GM12892 (cell line): ENCODE results near the gene ZNRD2.
A peak's percentile ranks its signal among the peaks of the same experiment; 100 is the strongest.

ENCODE experiments used
- DNase-seq: peaks from one replicate; pipeline ENCODE4 v3.0.0; 2011; ENCODE audit not compliant: insufficient read length
- FAIRE-seq: peaks from 2 replicates; lab custom pipeline; 2011; peaks lifted over from hg19 to GRCh38; lab: Jason Lieb, UNC
- POLR2A ChIP-seq: IDR thresholded peaks from 2 replicates; pipeline ENCODE4 v1.6.1; 2011; ENCODE audit warnings: low read depth, low read length, control low read depth
- POLR2AphosphoS5 ChIP-seq: IDR thresholded peaks from 2 replicates; pipeline ENCODE4 v1.6.1; 2011; ENCODE audit warnings: low read depth, low read length, control low read depth
- TAF1 ChIP-seq: IDR thresholded peaks from 2 replicates; pipeline ENCODE4 v1.6.1; 2011; ENCODE audit warnings: low read depth, mild to moderate bottlenecking, control low read depth, low read length, borderline replicate concordance

The ZNRD2 gene

DNA sequence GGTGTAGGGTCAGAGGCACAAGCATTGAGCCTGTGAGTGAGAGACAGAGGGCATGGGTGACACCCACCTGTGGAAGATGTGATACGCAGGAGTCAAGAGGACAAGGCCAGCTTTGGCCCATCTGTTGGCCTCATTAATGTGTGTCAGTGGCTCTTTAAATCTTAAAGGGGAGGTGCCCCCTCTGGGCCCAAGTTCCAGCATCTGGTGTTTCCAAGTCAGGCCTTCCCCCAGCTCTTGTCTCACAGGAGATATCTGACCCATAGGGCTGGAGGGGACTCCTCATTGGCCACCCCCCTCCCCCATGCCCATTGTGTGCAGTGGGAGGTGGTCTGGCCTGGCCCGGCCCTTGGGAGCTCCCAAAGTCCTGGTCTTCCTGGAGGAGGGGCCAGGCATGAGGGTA, 16.4 kb downstream of the ZNRD2 start:
- DNase-seq (no peak), FAIRE-seq (peak; percentile 50)
- TF ChIP-seq TAF1: no peak
- no peak for TF ChIP-seq POLR2AphosphoS5
- no peak for TF ChIP-seq POLR2A

DNA sequence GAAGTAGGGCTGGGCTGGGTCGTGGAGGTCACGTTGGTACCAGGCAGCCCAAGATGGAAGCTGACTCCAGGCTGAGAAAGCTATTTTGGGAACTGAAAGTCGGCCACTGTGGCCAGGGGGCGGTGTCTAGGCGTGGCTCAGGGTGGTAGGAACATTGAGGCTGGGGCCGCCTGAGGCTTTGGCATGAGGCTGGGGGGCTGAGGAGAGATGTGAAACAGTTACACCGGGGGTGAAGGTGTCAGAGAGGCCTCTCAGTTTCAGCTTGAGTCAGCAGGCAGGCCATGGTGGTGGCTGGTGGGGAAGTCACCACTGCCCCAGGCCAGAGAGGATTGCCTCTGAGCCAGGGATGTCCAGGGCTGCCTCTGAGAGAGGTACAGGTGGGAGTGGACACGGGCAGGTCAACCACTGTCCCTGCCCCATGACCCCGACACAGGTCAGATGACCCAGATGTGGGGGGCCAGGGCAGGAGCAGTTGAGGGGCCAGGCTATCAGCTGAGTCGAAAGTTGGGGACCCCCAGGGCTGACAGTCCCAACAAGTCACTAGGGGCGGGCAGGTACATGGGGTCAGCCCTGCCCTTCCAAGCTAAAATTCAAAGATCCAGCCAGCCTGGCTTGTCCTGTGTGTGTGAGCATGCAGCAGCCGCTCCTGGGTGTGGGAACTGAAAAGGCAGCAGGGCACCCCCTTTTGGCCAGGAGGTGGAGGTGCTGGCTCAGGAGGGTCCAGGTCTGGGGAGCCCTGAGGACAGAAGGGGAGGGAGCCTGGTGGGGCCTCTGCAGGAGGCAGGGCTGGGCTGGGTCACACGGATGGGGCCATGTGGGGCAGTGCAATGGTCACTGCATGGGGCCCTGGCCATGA, 18.1 kb downstream of the ZNRD2 start:
- DNase-seq (peak; percentile 98), FAIRE-seq (peak; percentile 100)
- no peak for TF ChIP-seq TAF1
- no peak; the same call in none of the 2 replicates for TF ChIP-seq POLR2A
- no peak for TF ChIP-seq POLR2AphosphoS5

DNA sequence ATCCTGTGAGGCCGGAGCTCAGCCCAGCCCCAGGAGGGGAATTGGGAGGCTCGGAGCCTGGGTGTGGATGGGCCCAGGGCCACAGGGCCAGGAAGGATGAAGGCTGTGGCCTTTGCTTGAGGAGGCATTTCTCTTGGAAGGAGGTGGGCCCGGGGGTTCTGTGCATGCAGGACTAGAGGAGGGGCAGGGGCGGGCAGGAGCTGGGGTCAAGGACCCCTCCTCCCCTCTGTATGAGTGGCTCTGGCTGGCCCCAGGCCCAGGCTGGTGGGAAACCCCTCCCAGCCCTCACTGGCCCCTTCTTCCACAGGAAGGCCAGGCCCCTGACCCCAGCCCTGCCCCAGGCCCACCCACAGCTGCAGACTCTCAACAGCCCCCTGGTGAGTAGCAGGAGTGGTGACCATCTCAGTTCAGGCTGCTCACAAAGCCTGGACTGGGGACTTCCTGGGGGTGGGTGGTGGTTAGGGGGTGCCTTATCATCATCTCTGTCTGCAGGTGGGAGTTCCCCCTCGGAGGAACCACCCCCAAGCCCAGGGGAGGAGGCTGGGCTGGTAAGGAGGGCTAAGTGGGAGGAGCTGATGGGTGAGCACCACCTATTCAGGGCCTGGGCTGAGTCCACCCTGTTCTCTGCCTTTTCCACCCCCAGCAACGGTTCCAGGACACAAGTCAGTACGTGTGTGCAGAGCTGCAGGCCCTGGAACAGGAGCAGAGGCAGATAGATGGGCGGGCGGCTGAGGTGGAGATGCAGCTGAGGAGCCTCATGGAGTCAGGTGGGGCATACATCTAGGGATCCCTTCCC, 19.4 kb downstream of the ZNRD2 start:
- peak; percentile 68 for DNase-seq
- no peak for TF ChIP-seq POLR2AphosphoS5
- TF ChIP-seq POLR2A: 0 out of 2 replicates have a peak, but pooled peaks have one; percentile 30
- FAIRE-seq: peak; percentile 83

DNA sequence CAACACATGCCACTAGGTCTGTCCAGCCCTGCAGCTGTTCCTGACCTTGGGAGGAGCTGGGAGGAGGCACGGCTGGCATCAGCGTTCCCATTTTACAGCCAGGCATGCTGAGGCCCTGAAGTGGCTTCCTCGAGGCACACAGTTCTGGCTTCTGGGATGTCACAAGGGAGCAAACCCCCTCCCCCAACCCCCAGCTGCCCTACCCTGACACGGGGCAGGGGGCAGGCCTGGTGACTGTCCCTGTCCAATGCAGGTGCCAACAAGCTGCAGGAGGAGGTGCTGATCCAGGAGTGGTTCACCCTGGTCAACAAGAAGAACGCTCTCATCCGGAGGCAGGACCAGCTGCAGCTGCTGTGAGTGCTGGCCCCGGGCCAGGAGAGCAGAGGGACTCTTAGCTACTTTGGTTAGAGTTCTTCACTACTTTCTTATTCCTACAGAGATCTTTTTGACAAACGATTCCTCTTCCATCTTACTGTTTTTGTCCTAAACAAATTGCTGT, 20.0 kb downstream of the ZNRD2 start:
- no peak for FAIRE-seq
- TF ChIP-seq POLR2AphosphoS5 (no peak), TAF1 (no peak), POLR2A (no peak)
- DNase-seq: no peak

DNA sequence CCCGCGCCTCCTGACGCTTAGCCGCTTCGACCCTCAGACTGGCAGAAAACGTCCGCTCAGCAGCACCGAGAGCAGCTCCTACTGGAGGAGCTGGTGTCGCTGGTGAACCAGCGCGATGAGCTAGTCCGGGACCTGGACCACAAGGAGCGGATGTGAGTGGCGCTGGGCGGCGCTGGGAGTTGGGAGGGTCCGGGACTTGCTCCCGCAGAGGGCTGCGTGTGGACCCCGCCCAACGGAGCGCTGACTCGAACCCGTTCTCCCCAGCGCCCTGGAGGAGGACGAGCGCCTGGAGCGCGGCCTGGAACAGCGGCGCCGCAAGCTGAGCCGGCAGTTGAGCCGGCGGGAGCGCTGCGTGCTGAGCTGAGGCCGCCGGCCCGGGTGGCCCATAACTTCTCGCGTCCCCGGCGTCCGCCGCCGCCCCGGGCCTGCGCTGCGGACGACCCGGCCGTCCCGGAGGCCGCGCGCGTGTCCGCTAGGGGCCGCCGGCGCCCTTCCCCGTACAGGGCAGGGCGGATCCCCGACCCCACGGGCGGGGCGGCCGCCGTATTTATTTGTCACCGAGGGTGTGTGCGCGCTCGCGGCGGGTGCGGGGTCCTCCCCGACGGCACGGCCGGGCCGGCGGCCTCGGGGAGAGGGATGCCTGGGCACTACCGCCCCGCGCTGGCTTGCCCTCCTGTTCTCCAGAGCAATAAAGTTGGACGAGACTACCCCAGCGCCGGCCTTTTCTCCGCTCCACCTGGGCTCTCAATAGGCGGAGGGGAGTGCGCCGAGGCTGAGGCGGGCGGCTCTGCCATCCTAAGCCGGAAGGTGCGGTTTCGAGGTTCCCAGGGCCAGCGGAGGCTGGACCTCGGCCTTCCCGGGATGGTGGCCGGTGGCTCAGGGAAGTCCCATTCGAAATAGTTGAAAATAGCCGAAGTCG, 21.9 kb downstream of the ZNRD2 start:
- TF ChIP-seq TAF1 (no peak), POLR2AphosphoS5 (no peak), POLR2A (no peak)
- FAIRE-seq: no peak
- no peak for DNase-seq

DNA sequence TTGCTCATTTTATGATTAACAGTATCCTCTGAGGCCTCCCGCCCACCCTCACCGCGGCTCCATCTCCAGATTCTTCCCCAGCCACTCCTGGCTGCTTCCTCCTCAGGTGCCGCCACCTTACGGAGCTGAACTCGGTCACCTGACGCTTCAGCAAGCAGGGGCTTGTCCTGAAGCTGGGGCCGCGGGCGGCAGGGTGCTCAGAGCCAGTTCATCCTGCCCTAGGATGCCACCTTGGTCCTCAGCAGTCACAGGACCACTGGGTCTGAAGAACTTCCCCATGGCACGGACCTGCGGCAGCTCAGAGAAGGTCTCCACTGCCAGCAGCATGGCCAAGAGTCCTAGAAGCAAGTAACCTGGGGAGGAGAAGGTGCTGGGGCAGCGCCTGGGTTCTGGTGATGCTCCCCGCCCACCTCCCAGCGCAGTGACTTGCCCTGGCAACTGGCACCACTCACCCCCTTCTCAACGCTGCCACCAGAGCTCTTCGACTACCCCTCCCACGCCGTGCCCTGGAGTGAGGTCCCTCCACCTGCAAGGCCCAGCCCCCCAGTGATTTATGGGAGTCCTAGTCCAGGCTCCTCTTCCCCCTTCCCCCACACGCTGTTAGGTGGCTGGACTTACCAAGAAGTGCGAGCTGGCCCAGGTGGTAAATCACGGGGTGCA, 22.7 kb downstream of the ZNRD2 start:
- DNase-seq: no peak
- TF ChIP-seq POLR2A (no peak), TAF1 (no peak), POLR2AphosphoS5 (no peak)
- FAIRE-seq: no peak

DNA sequence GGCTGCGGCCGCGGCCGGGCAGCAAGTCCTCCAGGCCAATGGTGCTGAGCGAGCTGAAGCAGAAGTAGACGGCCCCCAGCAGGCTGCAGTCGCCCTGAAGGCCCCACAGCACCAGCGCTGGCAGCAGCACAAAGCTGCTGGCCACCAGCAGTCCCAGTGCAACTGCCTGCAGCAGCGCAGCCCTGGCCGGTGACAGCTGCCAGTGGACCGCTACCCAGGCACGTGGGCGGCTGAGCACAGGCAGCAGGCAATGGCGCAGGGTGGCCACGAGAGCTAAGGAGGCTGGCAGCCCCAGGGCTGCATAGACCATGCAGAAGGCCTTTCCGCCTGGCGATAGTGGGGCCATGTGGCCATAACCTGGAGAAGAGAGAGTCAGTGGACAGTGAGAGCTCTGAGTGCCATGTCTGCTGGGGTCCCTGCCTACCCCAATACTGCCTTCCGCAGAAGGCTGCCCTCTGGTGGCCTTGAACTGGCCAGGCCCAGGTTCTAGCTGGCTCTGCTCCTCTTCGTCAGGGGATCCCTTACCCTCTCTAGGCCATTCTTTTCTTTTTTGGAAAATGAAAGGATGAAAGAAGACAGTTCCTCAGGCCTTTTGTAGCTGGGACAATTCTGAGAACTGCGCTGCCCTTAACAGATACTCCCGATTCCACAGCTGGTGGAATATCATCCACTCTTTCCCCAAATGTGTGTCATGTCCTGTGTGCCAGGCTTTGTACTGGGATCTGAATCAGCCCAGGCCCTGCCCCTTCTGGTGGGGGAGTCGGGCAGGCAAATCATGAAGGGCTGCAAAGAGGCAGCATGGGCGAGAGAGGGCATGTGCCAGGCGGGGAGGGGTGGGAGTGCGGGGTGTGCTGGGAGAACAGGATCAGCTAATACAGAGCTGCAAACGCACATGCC, 23.5 kb downstream of the ZNRD2 start:
- DNase-seq: peak; percentile 63
- TF ChIP-seq TAF1: no peak
- no peak for TF ChIP-seq POLR2A
- no peak for TF ChIP-seq POLR2AphosphoS5
- peak; percentile 91 for FAIRE-seq

DNA sequence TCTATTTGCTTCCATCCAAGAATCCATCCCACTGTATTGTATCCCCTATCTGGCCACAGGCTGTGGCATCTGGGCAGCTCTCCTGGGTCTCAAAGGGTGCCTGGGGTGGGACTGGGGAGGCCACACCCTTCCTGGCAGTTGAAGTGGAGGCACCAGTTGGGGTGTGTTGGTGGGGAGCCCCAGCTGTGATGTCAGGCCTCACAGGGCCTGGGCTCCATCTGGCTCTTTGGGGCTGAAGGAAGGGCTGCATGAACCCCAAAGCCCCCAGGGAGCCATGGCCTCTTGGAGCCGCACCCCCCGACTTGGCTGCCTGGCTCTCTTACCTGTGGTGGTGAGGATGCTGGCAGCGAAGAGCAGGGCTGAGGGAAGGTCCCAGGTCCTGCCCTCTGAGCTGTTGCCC, 24.9 kb downstream of the ZNRD2 start:
- no peak for FAIRE-seq
- no peak for TF ChIP-seq POLR2A
- TF ChIP-seq POLR2AphosphoS5: no peak; the same call in 1 of the 2 replicates

DNA sequence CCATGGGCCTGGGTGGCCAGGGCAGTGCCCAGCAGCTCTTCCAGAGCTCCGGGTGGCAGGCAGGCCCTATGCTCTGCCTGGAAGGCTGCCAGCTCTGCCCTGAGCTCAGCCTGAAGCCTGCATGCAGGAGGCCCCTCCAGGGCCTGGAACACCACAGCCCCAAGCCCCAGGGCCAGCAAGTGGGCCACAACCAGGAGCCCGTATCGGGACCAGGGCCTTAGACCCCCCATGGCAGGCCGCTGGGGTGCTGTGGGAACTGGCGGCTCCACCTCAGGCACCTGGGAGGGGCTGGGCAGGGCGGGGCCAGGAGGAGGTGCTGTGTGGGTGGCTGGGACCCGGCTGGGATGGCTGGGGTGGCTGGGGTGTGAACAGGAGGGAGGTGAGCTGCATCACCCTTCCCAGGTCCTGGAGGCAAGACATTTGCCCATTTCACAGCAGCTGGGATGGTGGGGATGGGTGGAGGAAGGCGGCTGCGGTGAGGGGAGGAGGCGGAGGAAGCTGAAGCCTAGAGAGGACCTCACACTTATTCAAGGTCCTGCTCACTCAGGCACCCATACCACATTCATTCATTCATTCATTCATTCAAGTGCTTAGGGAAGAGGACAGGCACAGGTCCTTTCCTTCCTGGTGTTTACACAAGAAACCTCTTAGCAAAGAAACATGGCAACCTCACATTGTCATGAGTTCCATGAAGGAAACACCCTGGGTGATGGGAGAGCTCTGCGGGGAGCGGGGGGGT, 25.4 kb downstream of the ZNRD2 start, which contains the start of gene KCNK7:
KCNK7 (minus strand) TSS at position 258 of the 739 bp plus-strand sequence; CDS start at position 230, 28 bp downstream.
- TF ChIP-seq TAF1 (no peak), POLR2A (no peak), POLR2AphosphoS5 (no peak; the same call in 1 of the 2 replicates)
- FAIRE-seq: no peak

More for the DNA sequence above, 24.9 kb downstream of the ZNRD2 start:
- no peak for DNase-seq

More for the DNA sequence above, 25.4 kb downstream of the ZNRD2 start, which contains the start of gene KCNK7:
- DNase-seq: no peak
